Measurements from ENCODE around the gene GUCY2D.
"Not testable (repeated sequence)": the region's sequence is repeated elsewhere in the genome, so short reads cannot be mapped to it uniquely, and the experiment has no call there.

GUCY2D gene

GRCh38 chr17:8016632-8017424, 14.4 kb downstream of the GUCY2D start:
- DNase-seq (ENCODE audit: low read depth in 2 of 2, low spot score in 1 of 2) = peak in 1 of 2 donors; percentile 5

GRCh38 chr17:8018436-8018835, 16.0 kb downstream of the GUCY2D start:
- DNase-seq (ENCODE audit: low read depth in 2 of 2, low spot score in 1 of 2) = no peak

- DNase-seq (ENCODE audit: low read depth in 2 of 2, low spot score in 1 of 2) = no peak
These were observed 16.8 kb downstream of the GUCY2D start for GRCh38 chr17:8019166-8019565.

GRCh38 chr17:8019665-8020650, 17.5 kb downstream of the GUCY2D start:
- no peak for DNase-seq (ENCODE audit: low read depth in 2 of 2, low spot score in 1 of 2)

GRCh38 chr17:8020776-8021564, 18.6 kb downstream of the GUCY2D start:
- no peak for DNase-seq (ENCODE audit: low read depth in 2 of 2, low spot score in 1 of 2)

- DNase-seq (ENCODE audit: low read depth in 2 of 2, low spot score in 1 of 2) = no peak
These were observed 19.3 kb downstream of the GUCY2D start for GRCh38 chr17:8021565-8022359.

GRCh38 chr17:8022360-8023003, 20.1 kb downstream of the GUCY2D start:
- DNase-seq (ENCODE audit: low read depth in 2 of 2, low spot score in 1 of 2) = no peak

GRCh38 chr17:8024161-8024560, 21.7 kb downstream of the GUCY2D start:
- DNase-seq (ENCODE audit: low read depth in 2 of 2, low spot score in 1 of 2) = not testable (repeated sequence)

- no peak for DNase-seq (ENCODE audit: low read depth in 2 of 2, low spot score in 1 of 2)
These were observed 22.9 kb downstream of the GUCY2D start for GRCh38 chr17:8025176-8025911.

- no peak for DNase-seq (ENCODE audit: low read depth in 2 of 2, low spot score in 1 of 2)
These were observed 26.7 kb downstream of the GUCY2D start for GRCh38 chr17:8029121-8029520.

GRCh38 chr17:8031261-8031661, 28.8 kb downstream of the GUCY2D start:
- DNase-seq (ENCODE audit: low read depth in 2 of 2, low spot score in 1 of 2) = no peak

- DNase-seq (ENCODE audit: low read depth in 2 of 2, low spot score in 1 of 2) = no peak
These were observed 29.5 kb downstream of the GUCY2D start for GRCh38 chr17:8031950-8032349.

- no peak for DNase-seq (ENCODE audit: low read depth in 2 of 2, low spot score in 1 of 2)
These were observed 30.0 kb downstream of the GUCY2D start for GRCh38 chr17:8032442-8032841.

- no peak for DNase-seq (ENCODE audit: low read depth in 2 of 2, low spot score in 1 of 2)
These were observed 36.7 kb downstream of the GUCY2D start, which contains the start of gene ALOX15B for GRCh38 chr17:8038954-8039610. TSS of gene ALOX15B (plus strand) at chr17:8039059. CDS start at chr17:8039156, 97 bp downstream.

- DNase-seq (ENCODE audit: low read depth in 2 of 2, low spot score in 1 of 2) = no peak
These were observed 37.3 kb downstream of the GUCY2D start for GRCh38 chr17:8039611-8040168.

GRCh38 chr17:8041249-8041928, 39.0 kb downstream of the GUCY2D start:
- DNase-seq (ENCODE audit: low read depth in 2 of 2, low spot score in 1 of 2) = no peak

GRCh38 chr17:8041979-8042378, 39.6 kb downstream of the GUCY2D start:
- DNase-seq (ENCODE audit: low read depth in 2 of 2, low spot score in 1 of 2) = no peak

Measured in stimulated activated CD8-positive, alpha-beta memory T cell treated with anti-CD3 and anti-CD28 coated beads, Interleukin-4, amount 100 ng/mL, for 4 hours (primary cell).